GM08714 (cell line): ENCODE data around the gene RCOR2.

ENCODE experiments used
- H3K4me3 ChIP-seq: fragments of 200-500 bp; sonication (Bioruptor generic); 2 replicates; pipeline ENCODE4 v1.5.1; 2014; ENCODE audit warnings: mild to moderate bottlenecking, low read length, inconsistent platforms
- ZNF274 ChIP-seq: IDR thresholded peaks from 2 replicates; pipeline ENCODE4 v1.6.1; 2012; ENCODE audit warnings: mild to moderate bottlenecking, low read depth, low read length

The RCOR2 gene

DNA sequence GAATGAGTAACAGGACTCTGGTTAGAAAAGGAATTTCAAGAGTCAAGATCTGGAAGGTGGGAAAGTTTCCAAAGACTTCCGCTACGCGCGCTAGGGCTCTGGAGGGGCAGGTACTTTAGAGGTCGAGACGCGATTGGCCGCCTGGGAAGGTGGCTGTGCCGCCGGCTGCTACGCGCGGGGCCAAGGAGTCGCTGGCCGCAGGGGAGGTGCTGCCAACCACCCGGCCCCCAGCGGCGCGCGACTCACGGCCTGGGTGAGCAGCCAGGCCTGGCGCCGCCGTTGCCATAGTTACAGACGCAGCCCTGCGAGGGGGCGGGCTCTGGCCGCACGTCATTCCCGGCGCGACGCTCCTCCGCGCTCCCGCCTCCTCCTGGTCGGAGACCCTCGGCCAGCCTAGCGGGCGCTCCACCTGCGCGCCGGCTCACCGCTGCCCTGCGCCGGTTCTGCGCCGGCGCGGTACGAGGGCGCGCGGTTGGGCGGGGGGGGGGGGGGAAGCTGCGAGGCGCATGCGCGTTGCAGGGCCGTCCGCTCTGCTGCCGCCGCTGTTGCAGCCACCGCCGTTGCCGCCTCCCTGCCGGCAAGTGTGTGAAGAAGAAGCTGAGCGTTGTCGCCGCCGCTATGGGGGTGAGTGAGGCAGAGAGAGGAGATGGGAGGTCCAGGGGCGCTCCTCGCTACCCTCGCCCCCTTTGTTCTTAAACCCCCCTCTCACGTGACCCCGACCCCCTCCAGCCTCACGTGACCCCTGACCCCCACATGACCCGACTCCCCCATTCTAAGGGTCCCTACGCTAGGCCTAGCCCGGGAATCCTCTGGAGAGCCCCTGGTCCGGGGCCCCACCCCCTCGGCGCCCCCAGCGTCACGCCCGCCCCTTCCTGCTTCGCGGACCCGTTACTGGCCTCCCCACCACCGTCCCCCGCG lies 21.8 kb upstream of the RCOR2 start, which contains the start of gene NAA40:
TSS of gene NAA40 (plus strand) at position 524 of the 918 bp plus-strand sequence. CDS start at position 619, 95 bp downstream.
- H3K4me3 ChIP-seq: peak within 1 kb of the TSS; percentile 90
- TF ChIP-seq ZNF274: no peak

DNA sequence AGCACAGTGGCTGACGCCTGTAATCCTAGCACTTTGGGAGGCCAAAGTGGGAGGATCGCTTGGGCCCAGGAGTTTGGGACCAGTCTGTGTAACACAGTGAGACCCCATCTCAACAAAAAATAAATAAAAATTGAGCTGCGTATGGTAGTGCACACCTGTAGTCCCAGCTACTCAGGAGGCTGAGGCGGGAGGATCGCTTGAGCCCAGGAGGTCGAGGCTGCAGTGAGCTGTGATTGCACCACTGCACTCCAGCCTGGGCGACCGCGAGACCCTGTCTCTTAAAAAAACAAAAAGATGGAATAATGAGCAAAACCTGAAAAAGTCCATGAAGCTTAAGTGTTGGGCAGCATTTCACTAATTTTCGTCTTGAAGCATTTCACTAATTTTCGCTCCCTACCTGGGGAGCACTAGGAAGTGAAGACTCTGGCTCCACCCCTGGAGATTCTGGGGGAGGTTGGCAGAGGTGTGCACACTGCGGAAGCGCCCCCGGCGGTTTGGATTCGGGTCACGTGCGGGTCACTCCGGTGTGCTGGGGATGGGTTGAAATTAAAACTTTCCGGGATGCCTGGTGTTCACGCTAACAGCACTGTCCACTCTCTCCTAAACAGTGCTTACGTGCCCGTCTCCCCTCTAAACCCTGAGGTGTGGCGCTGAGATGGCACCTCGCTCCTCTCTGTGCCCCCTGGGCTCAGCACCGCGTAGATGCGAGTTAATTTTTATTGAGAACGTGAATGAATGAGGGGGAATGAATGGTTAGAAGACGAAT lies 20.9 kb upstream of the RCOR2 start:
- TF ChIP-seq ZNF274: no peak
- H3K4me3 ChIP-seq: peak overlapping the region; percentile 63; the same call in 1 of the 2 replicates

DNA sequence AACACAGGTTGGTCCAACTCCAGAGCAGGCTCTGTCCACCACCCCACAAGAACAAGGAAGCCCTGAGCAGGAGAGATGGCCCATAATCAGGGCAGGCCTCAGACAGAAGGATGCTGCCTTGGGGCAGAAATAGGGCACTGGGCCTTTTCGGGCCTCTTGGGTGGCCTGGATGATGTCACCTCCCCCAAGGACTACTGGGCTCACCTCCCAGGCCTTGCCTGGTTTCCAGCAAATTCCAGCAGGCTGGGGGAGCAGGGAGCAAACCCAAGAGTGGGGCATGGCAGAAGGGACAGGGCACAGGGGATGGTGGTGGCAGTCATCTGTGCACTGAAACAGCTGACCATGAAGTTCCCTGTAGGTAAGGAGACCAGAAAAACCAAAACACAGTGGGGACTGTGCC lies 16.5 kb upstream of the RCOR2 start:
- H3K4me3 ChIP-seq: no peak overlapping the region
- TF ChIP-seq ZNF274: no peak

DNA sequence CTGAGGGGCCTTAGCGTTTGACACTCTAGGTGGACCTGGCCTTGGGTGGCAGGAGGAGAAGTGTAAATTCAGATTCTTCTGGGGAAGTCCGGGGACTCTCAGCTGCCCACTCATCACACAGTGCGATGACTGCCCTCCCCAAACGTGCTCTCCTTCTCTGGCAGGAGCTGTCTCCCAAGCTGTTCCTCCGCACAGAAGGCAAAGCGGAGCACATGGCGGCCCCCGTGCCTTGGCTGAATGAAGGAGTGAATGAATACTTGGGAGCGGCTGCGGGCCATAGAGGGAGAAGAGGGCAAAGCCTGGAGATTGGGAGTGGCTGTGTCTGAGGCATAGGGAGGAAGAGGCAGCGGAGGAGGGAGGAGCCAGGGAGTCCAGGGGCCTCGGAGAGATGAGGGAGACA lies 14.9 kb upstream of the RCOR2 start:
- H3K4me3 ChIP-seq: no peak overlapping the region
- TF ChIP-seq ZNF274: no peak

DNA sequence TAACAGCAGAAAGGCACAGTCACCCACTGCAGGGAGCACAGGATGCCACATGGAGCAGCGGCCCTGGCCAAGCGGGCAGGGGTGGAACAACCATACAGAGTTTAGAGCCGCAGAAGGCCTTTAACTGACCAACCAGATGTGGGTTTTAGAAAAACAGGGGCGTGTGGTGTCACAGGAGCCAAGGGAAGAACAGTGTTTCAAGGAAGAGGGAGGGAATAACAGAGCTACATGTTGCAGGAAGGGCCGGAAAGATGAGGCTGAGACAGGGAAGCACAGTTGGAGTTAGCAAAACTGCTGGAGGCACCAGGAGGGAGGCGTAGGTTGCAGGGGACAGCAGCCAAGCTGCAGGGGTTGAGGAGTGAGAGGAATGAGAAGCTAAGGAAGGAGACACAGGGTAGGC lies 14.1 kb upstream of the RCOR2 start:
- H3K4me3 ChIP-seq: no peak overlapping the region
- no peak for TF ChIP-seq ZNF274

DNA sequence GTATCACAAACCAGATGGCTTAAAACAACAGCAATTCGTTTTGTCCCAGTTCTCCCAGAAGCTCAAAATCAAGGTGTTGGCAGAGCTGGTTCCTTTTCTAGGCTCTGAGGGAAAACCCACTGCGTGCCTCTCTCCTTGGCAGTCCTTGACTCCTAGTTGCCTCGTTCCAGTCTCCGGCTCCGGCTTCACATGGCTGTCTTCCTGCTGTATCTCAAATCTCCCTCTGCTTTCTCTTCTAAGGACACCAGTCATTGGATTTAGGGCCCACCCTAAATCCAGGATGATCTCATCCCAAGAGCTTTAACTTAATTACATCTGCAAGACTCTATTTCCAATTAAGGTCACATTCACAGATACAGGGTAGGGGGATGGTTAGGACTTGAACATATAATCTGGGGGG lies 12.7 kb upstream of the RCOR2 start:
- no peak for TF ChIP-seq ZNF274
- H3K4me3 ChIP-seq: no peak overlapping the region

DNA sequence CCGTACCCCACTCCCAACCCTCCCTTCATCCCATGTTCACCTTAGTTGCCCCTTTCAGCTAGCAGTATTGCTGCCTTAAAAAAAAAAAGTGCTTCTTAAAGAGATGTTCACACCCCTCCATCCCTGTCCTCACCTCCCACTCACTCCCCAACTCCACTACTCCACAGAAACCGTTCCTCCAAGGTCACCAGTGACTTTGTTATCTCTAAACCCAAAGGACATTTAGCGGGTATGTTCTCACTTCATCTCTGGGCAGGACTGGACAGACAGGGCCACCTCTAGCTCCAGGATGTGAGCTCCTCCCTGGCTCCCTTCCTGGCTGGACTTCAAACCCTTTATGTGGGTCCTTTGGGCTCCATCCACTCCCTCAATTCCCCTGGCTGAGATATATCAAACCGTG lies 6.4 kb upstream of the RCOR2 start:
- H3K4me3 ChIP-seq: no peak overlapping the region
- no peak for TF ChIP-seq ZNF274

DNA sequence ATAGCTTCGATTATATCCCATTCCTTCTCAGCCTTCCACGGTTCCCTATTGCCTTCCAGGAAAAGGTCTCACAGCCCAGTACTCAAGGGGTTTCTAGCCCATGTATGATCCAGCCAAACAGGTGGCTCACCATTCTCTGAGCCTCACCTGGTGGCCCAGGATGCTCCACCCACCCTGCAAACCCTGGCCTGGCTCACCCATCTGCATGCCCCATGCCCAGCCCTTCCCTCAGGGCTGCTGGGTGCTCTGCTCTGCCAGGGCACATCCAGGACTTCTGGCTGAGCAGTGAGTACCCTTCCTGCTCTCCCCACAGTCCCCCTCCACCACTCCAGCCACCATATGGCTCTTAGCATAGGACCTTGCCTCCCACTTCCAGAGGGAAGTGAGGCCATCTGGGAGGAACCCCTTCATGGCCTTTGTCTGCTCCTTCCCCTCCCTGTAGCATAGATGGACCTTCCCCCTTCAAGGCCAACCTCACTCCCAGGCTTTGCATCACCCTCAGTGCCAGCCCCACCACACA lies 5.8 kb upstream of the RCOR2 start:
- TF ChIP-seq ZNF274: no peak
- no peak overlapping the region for H3K4me3 ChIP-seq

DNA sequence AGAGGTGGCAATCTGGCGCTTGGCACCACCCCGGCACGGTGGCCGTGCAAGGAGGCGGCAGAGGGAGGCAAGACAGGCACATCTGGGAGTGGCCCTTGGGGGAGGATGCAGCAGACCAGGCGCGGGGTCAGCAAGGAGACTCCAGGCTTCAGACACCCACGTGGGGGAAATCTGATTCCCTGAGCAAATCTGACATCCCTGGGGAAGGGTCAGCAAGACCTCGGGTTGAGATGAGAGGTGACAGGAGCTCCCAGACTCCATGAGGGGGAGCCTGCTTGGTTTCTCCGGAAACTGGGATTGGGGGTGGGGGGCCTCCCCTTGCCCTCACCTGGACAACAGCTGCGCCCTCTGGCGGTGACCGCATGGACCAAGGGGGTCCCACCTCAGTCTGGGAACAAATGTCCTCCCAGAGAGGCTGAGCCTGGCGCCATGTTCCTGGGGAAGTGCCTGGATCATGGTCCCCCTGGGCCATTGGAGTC lies 4.0 kb upstream of the RCOR2 start:
- TF ChIP-seq ZNF274: no peak
- H3K4me3 ChIP-seq: no peak overlapping the region

DNA sequence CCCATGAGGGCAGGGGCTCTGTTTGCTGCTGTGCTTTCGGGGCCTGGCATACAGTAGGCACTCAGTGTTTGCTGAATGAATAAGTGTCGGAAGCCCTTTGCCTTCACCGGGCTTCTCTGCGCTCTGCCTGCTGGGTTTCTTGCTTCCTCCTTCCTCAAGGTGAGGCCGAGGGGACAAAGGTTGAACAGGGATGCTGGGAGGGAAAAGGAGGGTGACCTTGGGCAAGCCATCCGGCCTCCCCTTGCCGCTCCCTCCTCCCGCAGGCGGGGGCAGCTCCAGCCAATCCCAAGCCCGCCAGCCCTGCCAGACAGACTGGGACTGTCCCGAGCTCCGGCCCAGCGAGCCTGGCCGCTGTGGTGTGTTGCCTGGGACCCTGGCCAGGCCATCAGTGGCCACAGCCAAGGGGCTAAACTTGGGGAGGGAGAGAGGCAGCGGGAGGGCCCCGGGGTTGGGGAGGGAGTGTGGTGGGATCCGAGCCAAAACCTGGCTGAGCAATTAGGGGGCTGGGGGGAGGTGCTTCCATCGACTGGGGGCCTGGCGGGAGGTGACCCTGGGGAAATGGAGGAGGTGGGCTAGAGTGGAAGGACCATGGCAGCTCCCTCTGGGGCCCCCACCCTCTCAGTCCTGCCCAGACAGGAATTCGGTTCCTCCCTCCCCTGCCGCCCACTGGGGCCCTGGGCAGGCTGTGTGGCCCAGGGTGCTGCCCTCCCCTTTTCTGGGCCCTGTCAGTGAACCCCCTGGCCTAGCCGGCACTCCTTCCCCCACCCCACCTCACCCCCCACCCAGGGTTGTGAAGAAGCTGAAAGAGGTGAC lies 3.4 kb upstream of the RCOR2 start:
- no peak for TF ChIP-seq ZNF274
- no peak overlapping the region for H3K4me3 ChIP-seq

DNA sequence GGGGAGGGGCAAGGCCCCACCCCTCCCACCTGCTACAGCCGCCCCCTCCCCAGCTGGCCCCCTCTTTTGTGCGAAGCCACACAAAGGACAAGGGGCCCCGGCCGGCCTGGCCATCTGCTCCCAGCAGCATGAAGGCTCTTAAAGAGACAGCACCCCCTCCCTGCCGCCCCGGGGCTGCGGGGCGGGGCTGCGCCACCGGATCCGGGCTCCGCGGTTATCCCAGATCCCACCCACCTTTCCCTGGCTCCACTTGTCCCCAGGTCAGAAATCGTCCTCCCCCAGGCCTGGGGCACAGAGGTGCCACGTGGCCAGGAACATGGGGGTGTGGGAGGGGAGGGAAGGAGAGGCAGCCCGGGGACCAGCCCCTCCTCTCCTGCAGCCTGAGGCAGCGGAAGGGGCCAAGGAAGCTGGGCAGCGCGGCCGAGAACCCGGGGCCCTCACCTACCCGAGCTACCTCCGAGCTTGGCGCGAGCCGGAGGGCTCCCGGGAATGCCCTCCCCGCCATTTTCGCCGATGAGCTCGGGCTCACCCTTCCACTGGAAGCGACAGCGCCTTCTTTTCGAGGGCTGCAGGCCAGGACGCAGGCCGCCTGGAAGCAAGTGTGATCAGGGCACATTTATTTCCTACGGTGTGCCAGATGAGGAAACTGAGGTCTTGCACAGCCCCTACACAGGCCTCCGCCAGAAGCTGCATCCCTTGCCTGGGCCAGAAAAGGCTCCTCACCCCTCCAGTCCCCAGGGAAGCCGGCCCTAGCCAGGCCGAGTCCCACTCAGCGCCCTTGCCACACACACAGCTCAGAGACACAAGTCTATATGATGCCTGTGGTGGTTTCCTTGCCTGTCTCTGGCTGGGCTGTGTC lies 2.5 kb upstream of the RCOR2 start:
- no peak overlapping the region for H3K4me3 ChIP-seq
- TF ChIP-seq ZNF274: no peak

DNA sequence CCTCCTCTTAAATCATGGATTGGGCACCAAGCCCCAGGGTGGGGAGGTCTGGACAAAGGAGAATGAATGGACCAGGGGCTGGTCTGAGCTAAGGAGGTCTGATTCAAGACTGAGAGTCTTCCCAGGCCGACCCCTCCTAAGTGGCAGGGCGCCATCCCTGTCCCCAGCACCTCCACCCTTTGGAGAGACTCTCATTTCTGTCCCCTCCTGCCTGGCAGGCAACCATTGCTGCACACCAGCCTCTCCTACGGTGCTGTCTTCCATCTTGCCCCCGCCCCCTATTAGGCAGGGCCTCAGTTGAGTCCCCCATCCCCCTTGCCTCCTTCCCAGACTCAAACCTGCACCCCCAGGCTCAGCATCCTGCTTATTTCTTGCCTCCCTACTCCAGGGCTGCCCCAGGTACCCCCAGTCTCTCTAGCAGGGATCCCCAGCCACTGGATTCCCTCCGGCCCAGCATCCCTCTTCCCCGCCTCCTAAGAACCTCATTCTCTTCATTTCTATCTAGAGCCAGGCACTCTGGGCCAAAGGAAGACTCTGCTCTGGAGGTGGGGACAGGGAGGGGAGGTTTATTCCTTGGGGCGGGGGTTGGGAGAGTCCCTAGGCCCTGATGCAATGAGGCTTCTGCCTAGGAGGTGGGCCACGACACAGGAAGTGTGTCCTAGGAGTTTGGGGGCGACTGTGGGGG lies 1.7 kb upstream of the RCOR2 start:
- no peak for TF ChIP-seq ZNF274
- H3K4me3 ChIP-seq: no peak overlapping the region
